ENCODE results near the gene PIP5K1B.

DNA sequence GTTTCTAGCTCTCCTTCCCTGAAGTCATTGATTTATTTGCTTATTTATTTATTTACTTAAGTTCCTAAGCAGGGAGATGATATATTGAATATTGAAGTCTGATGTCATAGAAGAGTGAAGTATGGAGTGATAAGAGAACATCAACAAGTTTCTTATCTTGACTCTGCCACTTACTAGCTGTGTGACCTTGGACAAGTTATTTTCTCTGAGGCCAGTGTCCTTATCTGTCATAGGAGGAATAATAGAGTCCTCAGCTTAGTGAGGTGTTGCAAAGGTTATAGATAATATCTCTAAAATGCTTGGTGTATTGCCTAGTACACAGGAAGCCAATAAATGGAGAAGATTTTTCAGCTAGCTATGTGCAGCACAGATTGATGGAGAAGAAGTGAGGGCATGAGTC lies 32.4 kb upstream of the PIP5K1B start:
- TF ChIP-seq, protein P1, sequence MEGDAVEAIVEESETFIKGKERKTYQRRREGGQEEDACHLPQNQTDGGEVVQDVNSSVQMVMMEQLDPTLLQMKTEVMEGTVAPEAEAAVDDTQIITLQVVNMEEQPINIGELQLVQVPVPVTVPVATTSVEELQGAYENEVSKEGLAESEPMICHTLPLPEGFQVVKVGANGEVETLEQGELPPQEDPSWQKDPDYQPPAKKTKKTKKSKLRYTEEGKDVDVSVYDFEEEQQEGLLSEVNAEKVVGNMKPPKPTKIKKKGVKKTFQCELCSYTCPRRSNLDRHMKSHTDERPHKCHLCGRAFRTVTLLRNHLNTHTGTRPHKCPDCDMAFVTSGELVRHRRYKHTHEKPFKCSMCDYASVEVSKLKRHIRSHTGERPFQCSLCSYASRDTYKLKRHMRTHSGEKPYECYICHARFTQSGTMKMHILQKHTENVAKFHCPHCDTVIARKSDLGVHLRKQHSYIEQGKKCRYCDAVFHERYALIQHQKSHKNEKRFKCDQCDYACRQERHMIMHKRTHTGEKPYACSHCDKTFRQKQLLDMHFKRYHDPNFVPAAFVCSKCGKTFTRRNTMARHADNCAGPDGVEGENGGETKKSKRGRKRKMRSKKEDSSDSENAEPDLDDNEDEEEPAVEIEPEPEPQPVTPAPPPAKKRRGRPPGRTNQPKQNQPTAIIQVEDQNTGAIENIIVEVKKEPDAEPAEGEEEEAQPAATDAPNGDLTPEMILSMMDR (IDR thresholded peaks at IDR 0.05; ENCODE audit: low read length) = no peak
- TF ChIP-seq EZH2 (IDR thresholded peaks at IDR 0.05; ENCODE audit: borderline replicate concordance, low read length) = no peak
